Measurements from ENCODE around the gene ZSCAN12. TPM values are rescaled to one million over a fixed set of nuclear protein-coding genes. Genes with fewer than 3 reads are reported as not detected.

Gene ZSCAN12
- total and polyA plus RNA-seq, 2 experiments from 2014 or later, result 2.0 to 7.3 TPM

GRCh38 chr6:28383235-28384142 lies 16.1 kb downstream of the ZSCAN12 start:
- H3K9me2 ChIP-seq (ENCODE audit: insufficient read depth), result no peaks in the 10 kb centered on the region
- H3K27me3 ChIP-seq (ENCODE audit: insufficient read depth), result no peaks in the 10 kb centered on the region
- Mint-ChIP-seq H3K27me3 (ENCODE audit: insufficient read depth, low read depth, poor library complexity) (peaks cover 5% of the 10 kb centered on the region), H3K4me1 (peaks cover 14% of the 10 kb centered on the region), H3K9me3 (no peaks in the 10 kb centered on the region), H3K36me3 (ENCODE audit: low read depth) (peaks cover 40% of the 10 kb centered on the region), H3K27ac (peak overlapping the region; percentile 97), H3K4me3 (peak overlapping the region; percentile 86)
- H3K36me3 ChIP-seq (ENCODE audit: insufficient read depth), result peaks cover 12% of the 10 kb centered on the region; the same call in 1 of the 2 replicates
- ATAC-seq (peak; percentile 97), DNase-seq (ENCODE audit: low spot score) (peak; percentile 98)
- peaks cover 8% of the 10 kb centered on the region for H3K79me2 ChIP-seq (replicated peaks; ENCODE audit: insufficient read depth)
- peaks cover 7% of the 10 kb centered on the region; the same call in 1 of the 2 replicates for H3F3A ChIP-seq (replicated peaks; ENCODE audit: low read depth)
- peaks cover 9% of the 10 kb centered on the region; the same call in 1 of the 2 replicates for H4K20me1 ChIP-seq (replicated peaks; ENCODE audit: insufficient read depth)
- peak overlapping the region; percentile 74 for H3K4me2 ChIP-seq
- peak overlapping the region; percentile 15; the same call in 1 of the 2 replicates for H3K27ac ChIP-seq (ENCODE audit: low read depth)
- no peak overlapping the region for H2AFZ ChIP-seq
- peaks cover 11% of the 10 kb centered on the region for H3K4me1 ChIP-seq (ENCODE audit: insufficient read depth)
- peak overlapping the region; percentile 49 for H3K4me3 ChIP-seq
- TF ChIP-seq STAT1 (IDR thresholded peaks at IDR 0.05; ENCODE audit: unreplicated experiment), result no peak
- TF ChIP-seq CREB1 (CRISPR knock-in tag; IDR thresholded peaks at IDR 0.05; ENCODE audit: low read depth), result peak; percentile 84
- TF ChIP-seq REST (IDR thresholded peaks at IDR 0.05; ENCODE audit: unreplicated experiment), result no peak
- TF ChIP-seq, protein P1, sequence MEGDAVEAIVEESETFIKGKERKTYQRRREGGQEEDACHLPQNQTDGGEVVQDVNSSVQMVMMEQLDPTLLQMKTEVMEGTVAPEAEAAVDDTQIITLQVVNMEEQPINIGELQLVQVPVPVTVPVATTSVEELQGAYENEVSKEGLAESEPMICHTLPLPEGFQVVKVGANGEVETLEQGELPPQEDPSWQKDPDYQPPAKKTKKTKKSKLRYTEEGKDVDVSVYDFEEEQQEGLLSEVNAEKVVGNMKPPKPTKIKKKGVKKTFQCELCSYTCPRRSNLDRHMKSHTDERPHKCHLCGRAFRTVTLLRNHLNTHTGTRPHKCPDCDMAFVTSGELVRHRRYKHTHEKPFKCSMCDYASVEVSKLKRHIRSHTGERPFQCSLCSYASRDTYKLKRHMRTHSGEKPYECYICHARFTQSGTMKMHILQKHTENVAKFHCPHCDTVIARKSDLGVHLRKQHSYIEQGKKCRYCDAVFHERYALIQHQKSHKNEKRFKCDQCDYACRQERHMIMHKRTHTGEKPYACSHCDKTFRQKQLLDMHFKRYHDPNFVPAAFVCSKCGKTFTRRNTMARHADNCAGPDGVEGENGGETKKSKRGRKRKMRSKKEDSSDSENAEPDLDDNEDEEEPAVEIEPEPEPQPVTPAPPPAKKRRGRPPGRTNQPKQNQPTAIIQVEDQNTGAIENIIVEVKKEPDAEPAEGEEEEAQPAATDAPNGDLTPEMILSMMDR (conservative IDR thresholded peaks at IDR 0.05; ENCODE audit: low read depth in 2 of 2), result peak; percentile 62
- peak; percentile 70 for TF ChIP-seq POLR2AphosphoS5 (IDR thresholded peaks at IDR 0.05; ENCODE audit: low read depth)
- no peak for TF ChIP-seq JUNB (IDR thresholded peaks at IDR 0.05; ENCODE audit: unreplicated experiment)
- TF ChIP-seq, protein P2, sequence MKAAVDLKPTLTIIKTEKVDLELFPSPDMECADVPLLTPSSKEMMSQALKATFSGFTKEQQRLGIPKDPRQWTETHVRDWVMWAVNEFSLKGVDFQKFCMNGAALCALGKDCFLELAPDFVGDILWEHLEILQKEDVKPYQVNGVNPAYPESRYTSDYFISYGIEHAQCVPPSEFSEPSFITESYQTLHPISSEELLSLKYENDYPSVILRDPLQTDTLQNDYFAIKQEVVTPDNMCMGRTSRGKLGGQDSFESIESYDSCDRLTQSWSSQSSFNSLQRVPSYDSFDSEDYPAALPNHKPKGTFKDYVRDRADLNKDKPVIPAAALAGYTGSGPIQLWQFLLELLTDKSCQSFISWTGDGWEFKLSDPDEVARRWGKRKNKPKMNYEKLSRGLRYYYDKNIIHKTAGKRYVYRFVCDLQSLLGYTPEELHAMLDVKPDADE (IDR thresholded peaks at IDR 0.05), result 0 out of 2 replicates have a peak, but pooled peaks have one; percentile 27
- 0 out of 2 replicates have a peak, but pooled peaks have one; percentile 3 for TF ChIP-seq NANOG (IDR thresholded peaks at IDR 0.05; ENCODE audit: borderline replicate concordance)
- TF ChIP-seq EZH2 (IDR thresholded peaks at IDR 0.05; ENCODE audit: low read depth, unreplicated experiment), result no peak

Measured in GM23338 (cell line).